NK-92 (cell line): ENCODE data around the gene MGME1.

Experiments
- DNase-seq: peaks from one replicate; lab custom pipeline; 2025; ENCODE audit not compliant: unreplicated experiment; lab: John Stamatoyannopoulos, UW

The MGME1 gene, protein sequence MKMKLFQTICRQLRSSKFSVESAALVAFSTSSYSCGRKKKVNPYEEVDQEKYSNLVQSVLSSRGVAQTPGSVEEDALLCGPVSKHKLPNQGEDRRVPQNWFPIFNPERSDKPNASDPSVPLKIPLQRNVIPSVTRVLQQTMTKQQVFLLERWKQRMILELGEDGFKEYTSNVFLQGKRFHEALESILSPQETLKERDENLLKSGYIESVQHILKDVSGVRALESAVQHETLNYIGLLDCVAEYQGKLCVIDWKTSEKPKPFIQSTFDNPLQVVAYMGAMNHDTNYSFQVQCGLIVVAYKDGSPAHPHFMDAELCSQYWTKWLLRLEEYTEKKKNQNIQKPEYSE

DNA sequence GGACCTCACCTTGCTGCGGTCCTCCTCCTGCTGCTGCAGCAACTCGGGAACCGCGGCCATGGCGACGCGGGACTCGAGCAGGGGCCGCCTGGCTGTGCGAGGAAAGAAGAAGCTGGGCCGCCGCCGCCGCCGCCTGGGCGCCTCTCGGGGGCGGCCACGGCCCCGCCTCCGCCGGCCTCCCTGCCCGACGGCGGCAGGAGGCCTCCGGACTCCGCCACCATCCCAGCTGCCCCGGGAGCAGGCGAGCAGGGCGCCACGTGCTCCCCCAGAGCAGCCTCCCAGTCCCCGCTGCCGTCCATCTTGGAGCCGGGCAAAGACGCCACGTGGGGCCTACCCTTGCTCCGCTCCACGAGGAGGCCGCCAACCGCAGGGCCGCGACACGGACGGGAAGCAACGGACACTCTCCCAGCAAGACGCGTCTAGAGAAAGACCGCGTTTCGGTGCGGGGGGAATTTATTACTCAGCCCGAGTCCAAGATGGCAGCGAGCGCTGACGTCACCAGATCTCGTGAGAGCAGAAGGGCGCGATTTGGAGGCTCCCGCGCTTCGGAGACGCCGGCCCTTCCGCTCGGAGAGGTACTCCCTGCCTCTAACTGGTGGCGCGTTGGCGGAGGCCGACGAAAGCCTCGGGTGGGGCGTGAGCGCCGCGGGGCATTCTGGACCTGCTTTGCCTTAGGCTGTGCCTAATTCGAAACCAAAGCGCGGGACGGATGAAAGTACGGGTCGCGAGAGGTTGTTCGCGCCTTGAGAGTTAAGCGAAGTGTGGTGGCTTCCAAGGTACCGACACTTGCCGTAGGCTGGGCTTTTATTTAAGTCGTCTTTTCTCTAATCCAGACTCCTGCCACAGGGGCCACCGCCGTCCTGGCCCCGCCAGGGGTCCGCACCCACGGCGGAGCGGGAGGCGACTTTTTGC is at the start of gene MGME1, which contains the start of gene SNX5:
TSS of gene MGME1 (plus strand) at position 653 of the 912 bp plus-strand sequence. CDS start 842 bp downstream, outside the sequence.
TSS of gene SNX5 (minus strand) at position 429 of the 912 bp plus-strand sequence. CDS start at position 60, 369 bp downstream.
- DNase-seq = peak; percentile 84

DNA sequence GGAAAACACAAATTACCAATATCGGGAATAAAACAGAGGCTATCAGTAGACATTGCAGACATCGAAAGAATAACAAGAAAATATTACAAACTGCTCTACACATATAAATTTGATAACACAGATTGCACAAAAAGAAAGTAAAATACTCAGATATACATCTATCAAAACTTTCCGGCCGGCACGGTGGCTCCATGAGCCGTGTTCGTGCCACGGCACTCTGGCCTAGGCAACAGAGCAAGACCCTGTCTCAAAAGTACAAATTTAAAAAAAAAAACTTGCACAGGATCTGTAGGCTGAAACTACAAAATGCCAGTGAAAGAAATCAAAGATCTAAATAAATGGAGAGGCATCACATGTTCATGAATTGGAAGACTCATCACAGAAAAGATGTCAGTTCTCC is 49.7 kb upstream of the MGME1 start:
- no peak for DNase-seq

DNA sequence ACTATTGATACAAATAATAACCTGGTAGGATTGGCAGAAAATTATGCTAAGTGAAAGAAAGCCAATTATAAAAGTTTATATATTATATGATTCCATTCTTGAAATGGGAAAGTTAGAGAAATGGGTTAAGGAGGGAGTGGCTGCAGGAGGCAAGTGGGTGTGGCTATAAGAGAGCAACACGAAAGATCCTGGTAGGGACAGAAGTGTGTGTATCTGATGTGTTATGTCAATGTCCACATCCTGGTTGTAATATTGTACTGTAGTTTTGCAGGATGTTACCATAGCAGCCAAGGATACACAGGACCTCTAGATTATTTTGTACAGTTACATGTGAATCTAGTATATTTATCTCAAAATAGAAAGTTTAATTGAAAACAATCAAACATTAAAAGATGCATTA is 47.0 kb upstream of the MGME1 start:
- DNase-seq = no peak

DNA sequence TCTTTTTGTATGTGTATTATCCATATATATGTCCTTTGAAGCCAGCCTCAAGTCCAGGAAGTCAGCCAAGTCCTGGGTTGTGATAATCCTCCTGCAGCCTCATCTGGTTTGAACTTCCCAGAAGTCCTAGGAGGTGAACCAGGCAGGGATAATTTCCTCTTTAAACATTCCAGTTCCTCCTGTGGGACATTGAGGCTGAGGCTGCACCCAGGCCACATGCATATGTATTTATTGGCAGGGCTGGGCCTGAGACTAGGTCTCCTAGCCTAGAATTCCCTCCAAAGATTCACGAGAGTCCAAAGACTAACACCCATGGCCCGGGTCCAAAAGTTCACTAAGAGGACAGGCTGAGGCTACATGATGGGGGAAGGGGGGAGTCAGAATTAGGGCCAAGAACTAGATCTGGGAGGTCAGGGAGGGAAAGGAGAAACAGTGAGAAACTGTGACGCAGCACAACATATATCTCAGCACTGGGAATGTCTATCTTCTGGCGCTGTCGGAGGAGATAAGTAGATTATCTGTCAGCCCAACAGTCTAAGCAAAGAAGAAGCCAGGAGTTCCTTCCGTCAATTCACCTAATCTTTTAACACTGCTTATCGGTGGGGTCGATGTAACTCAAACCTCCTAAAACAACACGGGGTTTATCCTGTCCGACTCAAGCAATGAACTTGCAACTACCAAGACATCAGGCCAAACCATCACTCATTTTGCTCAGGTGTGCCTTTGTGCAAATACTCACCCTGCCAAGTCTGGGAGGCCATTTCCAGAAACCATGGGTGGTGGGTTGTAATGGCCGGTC is 43.5 kb upstream of the MGME1 start:
- no peak for DNase-seq

DNA sequence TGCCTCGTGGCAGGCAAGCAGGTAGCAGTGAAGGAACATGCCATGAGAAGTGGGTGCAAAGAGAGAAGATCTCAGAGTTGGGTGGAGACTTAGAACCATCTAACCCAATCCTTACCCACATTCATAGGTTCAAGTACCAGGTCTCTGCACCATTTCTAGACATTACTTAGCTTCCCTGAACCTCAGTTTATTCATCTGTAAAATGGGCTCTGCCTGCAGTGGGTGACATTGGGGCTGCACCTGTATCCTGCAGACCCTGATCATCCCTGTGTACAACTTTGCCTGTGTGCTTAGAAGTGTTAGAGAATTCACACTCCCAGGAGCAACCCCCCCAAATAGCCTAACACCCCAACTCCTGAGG is 42.9 kb upstream of the MGME1 start:
- no peak for DNase-seq

DNA sequence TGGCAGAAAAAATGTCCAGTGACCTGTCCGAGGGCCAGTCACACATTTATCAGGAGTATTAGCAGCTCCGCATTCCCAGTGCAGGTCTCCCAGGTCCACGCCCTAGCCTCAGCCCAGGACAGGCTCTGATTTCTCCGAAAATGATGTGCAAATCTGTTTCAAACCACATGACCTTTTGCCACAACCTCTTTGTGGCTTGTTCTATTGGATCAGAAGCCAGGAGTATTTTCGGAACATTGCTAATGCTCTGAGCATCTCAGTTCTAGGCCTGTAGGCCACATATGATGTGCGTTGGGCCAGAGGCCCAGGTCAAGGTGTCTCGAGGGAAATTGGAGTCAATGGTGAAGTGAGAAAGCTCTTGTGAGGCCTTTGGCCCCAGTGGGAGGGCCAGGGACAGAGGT is 40.6 kb upstream of the MGME1 start:
- DNase-seq = no peak

DNA sequence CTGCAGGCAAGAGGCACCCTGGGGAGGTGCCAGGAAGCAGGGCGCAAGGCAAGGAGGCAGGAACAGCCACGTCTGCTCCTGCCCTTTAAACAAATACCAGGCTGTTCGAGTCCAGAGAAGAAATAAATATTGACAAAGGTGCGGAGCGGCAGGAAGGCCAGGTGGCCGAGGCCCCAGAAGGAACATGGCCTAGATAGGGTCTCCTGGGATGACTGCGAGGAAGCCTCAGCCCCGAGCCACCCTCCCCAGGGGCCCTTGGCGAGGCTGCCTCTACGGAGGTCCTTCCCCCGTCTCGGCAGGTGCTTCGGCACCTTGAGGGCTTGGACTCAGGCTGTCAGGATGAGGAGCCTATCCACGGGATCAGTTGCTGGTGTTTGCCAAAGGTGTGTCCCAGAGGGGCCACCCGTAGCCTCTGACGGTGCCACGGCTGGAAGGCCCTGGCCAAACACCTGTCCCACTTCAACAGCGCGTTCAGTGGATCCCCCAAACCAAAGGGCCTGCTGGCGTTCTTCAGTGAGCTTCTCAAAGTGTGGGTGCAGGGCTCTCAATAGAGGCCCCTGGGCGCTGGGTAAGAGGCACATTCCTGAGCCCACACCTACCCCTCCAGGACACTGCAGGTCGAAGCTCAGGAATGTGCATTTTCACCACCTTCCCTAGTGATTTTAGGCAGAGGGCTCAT is 40.0 kb upstream of the MGME1 start:
- no peak for DNase-seq

DNA sequence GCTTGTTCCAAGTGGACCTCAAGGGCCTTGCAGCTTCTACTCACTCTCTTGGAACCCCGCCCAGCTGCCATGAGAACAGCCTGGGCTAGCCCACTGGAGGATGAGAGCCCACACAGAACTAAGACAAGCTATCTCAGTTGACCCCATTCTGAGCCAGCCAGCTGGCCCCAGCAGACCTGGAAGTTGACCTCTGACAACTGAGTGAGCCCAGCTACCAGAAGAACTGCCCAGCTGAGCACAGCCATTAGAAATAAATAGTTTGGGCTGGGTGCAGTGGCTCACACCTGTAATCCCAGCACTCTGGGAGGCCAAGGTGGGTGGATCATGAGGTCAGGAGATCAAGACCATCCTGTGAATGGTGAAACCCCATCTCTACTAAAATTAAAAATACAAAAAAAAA is 37.3 kb upstream of the MGME1 start:
- DNase-seq = no peak

DNA sequence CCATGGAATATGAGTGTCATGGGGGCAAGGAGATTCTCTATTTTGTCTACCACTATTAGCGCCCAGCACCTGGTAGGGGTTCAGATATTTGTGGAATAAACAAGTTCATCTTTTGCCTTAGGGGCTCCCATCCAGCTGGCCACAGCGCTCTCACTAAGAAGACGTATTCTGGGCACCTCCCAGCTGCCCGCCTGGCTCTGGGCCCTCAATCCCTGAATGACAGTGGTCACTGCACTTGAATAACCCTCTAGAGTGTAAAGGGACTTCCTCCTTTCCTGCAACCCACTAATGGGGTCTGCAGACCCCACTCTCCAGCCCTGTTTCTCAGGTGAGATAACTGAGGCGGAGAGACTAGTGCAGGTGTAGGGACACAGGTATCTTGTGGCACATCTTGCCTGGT is 36.4 kb upstream of the MGME1 start:
- no peak for DNase-seq

DNA sequence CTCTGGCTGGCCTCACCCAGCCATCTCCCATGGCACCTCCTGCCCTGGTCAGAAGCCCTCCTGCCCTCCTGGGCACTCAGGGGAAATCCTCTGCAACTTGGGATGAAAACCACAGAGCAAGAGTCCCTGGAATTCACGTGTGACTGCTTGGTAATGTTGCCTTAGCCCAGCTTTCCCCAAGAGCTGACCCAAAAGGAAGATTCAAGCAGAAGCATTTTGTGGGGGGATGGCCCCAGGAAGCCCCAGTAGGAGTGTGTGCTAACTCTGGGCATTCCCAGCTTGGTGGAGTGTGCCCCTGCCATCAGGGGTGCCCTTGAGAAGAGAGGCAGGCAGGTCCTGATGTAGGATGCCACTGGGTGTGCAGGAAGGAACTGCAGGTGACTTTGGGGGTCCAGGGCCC is 35.7 kb upstream of the MGME1 start:
- DNase-seq = no peak

DNA sequence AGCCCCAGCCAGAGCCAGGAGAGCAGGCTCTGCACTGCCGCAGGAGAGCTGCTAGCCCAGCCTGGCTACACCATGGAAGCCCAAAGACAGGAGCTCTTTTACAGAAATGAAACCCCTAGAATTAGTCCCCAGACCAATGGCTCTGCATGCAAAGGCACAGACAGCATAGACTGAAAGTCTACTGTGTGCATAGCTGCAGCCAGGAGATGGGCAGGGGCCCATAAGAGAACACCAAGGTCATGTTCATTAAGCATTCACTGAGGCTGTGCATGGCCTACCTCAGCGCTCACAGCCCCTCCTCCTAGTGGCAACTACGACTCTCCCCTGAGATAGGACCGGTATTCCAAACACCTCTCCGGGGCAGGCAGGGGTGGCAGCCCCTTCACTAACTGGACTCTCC is 35.1 kb upstream of the MGME1 start:
- DNase-seq = no peak

DNA sequence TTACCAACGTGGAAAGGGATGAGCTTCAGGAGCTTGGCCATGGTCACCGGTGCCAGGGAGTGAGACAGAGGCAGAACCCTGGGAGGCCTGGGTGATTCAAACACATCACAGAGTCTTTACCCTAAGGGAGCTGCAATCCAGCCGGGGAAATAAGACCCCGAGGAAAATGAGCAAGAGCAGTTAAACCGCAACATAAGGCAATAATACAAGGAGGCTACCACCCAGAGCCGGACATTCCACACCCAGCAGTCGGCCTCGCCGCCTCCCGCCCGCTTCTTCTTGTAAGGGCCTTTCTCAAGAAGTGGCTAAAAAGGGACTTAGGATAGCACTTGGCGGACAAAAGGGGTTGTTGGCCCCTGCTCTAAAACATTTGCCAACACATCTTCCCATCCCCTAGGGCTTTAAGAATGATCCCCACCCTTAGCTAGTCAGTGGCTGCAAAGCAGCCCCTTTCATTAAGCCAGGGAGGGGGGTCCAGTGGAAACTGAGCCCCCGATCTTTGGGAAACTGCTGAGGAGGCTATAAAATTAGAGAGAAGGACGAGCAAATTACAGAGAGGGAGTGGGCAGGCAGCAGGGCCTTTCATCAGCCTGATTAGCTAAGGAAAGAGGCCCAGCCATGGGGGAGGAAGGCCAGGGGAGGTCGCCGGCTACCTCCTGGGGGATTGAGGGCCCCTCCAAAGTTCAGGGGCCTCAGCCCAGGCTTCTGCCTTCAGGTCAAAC is 34.5 kb upstream of the MGME1 start:
- DNase-seq = no peak

DNA sequence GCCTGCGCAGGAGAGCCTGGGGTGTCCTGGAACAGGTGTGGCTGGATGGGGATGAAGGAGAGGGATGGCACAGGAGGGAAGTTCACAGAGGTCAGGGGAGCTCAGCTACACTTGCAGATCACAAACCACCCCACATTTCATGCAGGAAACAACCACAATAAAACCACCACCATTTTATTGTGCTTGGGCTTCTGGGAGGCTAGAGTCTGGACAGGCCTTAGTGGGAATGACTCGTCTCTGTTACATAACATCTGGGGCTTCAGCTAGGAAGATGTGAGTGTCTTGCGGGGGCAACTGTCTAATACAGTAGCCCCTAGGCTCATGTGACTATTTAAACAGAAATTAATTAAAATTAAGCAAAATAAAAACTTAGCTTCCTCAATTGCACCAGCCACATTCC is 33.6 kb upstream of the MGME1 start:
- no peak for DNase-seq

DNA sequence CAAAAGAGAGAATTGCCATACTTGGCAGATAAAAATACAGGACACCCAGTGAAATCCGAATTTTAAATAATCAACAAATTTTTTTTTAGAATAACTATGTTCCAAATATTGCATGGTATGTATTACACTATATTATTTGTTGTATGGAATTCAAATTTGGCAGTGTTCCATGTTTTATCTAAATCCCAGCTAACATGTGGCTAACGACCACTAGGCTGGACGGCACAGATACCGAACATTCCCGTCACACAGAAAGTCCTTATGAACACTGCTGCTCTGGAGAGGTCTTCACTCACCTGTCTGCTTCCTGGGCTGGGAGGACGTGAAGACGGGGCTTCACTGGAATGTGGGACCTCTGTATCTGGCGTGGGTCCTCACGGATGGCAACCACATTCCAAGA is 33.1 kb upstream of the MGME1 start:
- DNase-seq = no peak

DNA sequence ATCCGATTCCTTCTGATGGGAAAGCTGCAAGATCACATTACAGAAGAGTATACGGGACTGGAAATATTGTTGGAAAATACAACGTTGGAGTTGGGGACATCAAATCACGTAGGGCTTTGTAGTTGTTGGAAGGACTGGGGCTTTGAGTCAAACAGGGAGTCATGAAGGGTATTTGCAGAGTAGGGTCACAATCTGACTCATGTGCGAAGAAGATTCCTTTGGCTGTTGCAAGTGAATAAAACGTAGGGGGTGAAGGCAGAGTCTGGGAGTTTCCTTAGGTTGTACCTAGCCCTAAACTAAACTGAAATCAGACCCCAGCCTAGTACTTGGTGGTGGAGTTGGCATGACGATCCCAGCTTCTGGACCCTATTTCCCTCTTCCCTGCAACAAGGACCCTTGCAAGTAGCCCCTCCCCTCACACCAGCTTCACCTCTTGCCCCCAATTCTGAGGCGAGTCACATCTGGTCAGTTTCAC is 32.5 kb upstream of the MGME1 start:
- DNase-seq = no peak

DNA sequence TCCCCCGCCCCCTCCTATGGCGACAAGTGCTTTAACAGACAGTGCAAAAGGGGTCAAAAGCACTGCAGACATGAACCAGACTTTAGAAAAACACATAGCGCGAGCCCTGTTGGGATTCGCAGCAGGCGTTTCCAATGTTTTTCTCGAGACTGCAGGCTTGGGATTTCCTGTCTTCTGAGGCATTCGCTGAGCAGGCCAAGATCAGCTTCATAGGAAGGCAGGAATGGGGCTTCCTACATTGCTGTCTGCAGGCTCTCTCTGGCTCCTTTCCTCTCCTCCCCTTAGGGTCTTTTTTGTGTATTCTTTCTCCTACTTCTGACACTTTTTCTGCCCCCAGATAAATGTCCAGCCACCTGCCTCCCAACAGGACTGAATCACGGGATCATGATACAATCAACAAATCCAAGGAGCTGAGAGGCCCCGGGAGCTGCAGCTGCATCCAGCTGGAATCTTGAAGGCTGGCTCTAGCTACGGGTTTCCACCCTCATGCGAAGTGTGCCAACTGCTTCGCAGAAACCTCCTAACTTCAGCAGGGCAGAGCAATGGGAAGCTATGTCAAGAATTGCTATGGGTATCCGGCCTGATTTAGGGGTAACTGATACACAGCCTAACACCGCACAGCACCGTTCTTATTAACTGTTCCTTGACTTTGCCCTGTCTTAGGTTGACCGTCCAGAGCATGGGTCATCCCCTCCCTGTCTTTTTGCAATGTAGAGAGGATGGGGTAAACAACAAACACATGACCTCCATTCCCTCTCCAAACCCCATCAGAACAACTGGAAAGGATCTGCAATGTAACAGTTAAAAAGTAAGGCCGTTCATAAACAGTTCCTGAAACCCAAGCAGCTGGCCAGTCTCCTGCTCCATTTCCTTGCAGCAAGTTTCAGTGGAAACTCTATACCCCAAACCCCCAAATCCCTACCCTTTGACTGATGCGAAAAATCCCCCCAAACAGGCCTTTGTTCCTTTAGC is 31.8 kb upstream of the MGME1 start:
- DNase-seq = no peak

DNA sequence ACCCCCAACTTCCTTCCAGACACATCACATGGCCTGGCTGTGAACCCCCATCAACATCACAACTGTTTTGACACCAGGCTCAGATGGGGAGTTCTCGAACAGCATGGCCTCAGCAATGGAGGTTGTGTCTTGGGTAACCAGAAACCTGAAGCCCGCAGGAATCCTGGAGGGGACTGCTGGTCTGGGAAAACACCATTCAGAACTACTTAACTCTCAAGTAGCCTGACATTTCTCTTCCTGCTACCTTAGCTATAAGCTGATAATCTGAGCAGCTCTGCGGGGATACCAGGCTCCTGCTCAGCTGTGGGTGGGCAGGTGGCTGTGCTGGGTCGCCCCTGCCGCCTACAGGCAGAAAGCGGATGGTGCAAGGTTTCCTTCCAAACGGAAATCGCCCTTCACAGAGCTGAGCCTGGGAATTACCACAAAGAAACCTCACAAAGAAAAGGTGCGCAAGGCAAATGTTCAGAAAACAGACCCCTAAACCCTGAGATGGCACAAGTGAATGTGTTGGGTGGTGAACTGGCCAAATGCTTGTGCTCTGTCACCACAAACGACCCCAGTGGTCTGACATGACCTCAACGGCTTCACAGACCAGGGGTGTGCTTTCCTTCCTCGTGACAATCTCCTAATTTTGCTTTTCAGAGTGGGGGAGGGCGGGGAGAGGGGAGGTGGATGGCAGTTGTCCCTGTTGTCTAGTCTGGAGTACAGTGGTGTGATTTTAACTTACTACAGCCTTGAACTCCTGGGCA is 29.8 kb upstream of the MGME1 start:
- no peak for DNase-seq

DNA sequence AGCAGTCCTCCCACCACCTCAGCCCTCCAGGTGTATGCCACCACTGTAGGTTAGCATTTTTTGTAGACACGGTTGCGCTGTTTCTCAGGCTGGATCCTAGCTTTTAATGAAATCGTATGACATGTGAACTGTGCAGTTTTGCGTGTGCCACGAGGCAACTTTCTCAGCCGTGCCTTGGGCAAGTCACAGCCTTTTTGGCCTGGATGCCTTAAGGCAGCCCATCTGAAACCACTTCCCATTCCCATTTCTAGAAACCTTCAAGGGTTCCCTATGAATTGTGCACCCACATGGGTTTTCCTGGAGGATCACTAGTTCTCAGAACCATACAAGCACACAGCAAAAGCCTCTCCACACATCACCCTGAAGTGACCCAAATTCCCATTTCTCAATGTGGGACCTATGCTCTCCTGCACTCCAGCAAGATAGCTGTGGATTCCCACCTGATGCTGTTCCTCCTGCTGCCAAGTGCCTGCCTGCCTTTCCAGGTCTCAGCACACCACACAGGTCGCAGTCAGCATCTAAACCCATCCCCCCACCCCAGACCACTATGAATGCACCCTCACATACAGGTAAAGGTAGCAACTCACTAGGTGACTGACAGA is 29.1 kb upstream of the MGME1 start:
- no peak for DNase-seq
